Adrenal gland (tissue), 12 donors: ENCODE measurements around the gene PICK1. TPM values are rescaled to one million over a fixed set of nuclear protein-coding genes. Genes with fewer than 3 reads are reported as not detected.
A peak's percentile ranks its signal among the peaks of the same experiment; 100 is the strongest.
"Not testable (repeated sequence)": the region's sequence is repeated elsewhere in the genome, so short reads cannot be mapped to it uniquely, and the experiment has no call there.

Experiments used
- DNase-seq, 7 donors: peaks; one replicate each; pipeline ENCODE4 v3.0.0-alpha.2; 2019 to 2020
- H3K27ac ChIP-seq, 5 donors: fragments of 200-600 bp; sonication (generic) in 4 of 5; 1 replicate in 3 of 5; 2 replicates in 2 of 5; pipeline versions ENCODE4 v1.5.1 to v1.8.0; 2016 to 2020; ENCODE audit warnings: mild to moderate bottlenecking in 1 of 5
- H3K27me3 ChIP-seq: fragments of 200-600 bp; 2 replicates; pipeline ENCODE4 v1.8.0; 2021
- H3K36me3 ChIP-seq, 2 donors: fragments of 200-600 bp; replicated peaks in 1 of 2; 1 replicate in 1 of 2; 2 replicates in 1 of 2; pipeline versions ENCODE4 v1.5.1 to v1.8.0; 2018 to 2022
- H3K4me1 ChIP-seq, 2 donors: fragments of 200-600 bp; replicated peaks in 1 of 2; 1 replicate in 1 of 2; 2 replicates in 1 of 2; pipeline versions ENCODE4 v1.5.1 to v1.8.0; 2018 to 2021
- H3K4me3 ChIP-seq, 4 donors: fragments of 200-600 bp; sonication (generic) in 3 of 4; one replicate each; pipeline ENCODE4 v1.5.1; 2016 to 2018
- H3K9me3 ChIP-seq, 3 donors: fragments of 200-600 bp; sonication (generic) in 1 of 3; replicated peaks in 1 of 3; 1 replicate in 2 of 3; 2 replicates in 1 of 3; pipeline versions ENCODE4 v1.5.1 to v1.8.0; 2016 to 2021
- CTCF ChIP-seq, 6 experiments: fragments of 450-650 bp in 4 of 6; fragments of 200-600 bp in 2 of 6; sonication (generic) in 1 of 6; IDR thresholded peaks; 1 replicate in 5 of 6; 2 replicates in 1 of 6; pipeline versions ENCODE4 v1.5.1 to v1.8.0; 2016 to 2021; ENCODE audit warnings: antibody characterized with exemption in 6 of 6, mild to moderate bottlenecking in 2 of 6, moderate library complexity in 1 of 6
- POLR2A ChIP-seq, 2 donors: fragments of 450-650 bp; IDR thresholded peaks; one replicate each; pipeline ENCODE4 v1.6.1; 2017; ENCODE audit warnings: antibody characterized with exemption in 2 of 2, mild to moderate bottlenecking in 2 of 2, moderate library complexity in 1 of 2
- WGBS, 4 donors: extraction: QIAGEN DNeasy Blood & Tissue Kit in 2 of 4; methylation state at CpG; one replicate each; pipeline versions ENCODE4 v1.1.5 to v1.1.7; 2013 to 2017; 5-methylcytosine and 5-hydroxymethylcytosine counted together
- intact Hi-C, 2 donors: fragments of 100-400 bp; cut with DNase I; formaldehyde crosslinking; loops; one replicate each; pipeline versions ENCODE4 v1.14.1 to v1.15.0; 2022 to 2023
- polyA plus RNA-seq, 3 donors: library from polyadenylated mRNA; stranded (reverse); fragments of 200-250 nt in 2 of 3; fragments of 350-450 nt in 1 of 3; fragmentation: Illumina TruSeq in 1 of 3; extraction: RNeasy Lipid Tissue Mini Kit (QIAGEN cat#74804) in 1 of 3; gene quantifications; one replicate each; pipeline ENCODE4 v1.2.3, GENCODE V29; 2013 to 2014
- total RNA-seq, 9 donors: library from RNA; depleted of rRNA in 4 of 9; stranded (reverse); fragments of >200 nt in 4 of 9; fragments of 120-200 nt in 1 of 9; fragmentation: NEBNext Ultra II Directional in 1 of 9; extraction: Animal tissue kit (Norgen Biotek cat#: 25700) in 1 of 9; gene quantifications; one replicate each; pipeline versions ENCODE4 v1.1.0 to v1.2.4, GENCODE V29; 2013 to 2023
- donor health status: healthy with polysubstance abuse.
- donor health status: Bipolar disorder and iron deficiency.
- donor health status: DM: yes; HTN: yes; CAD: no.
- donor health status: DM: no; HTN: no; CAD: no.
- donor health status: DM: no; HTN: no; CAD: no.
- donor health status: DM: yes; HTN: yes; CAD: no.

Gene PICK1
- total and polyA plus RNA-seq, 12 donors: 28.7 to 93.6 (median 39.0) TPM

DNA sequence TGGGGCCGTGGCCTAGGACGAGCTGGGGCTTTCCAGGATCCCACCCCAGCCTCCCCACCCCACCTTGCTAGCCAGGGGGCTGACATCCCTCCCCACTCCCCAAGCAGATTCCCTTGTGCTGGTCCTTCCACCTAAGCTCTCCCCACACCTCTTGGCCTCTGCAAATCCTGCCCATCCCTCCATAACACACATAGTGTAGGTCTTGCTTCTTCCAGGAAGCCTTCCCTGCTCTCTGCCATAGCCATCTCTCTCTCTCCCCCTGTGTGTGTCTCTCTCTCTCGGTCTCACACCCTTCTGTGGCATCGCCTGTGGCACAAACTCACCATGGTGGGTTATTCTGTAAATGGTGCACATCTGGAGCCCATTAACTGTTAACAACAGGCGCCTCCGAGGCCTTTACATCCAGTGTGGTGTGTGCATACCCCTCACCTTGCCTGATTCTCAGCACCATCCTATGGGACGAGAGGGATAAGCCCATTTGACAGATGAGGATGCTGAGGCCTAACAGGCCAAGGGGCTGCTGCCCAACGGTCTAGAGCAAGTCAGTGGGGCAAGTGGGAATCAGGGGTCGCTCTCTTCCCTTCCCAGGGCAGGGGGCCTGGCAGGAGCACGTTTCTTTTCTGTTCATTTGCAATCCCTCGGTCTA lies 22.2 kb upstream of the PICK1 start:
- intact Hi-C loops: no loop called here
- no peak for TF ChIP-seq POLR2A (IDR thresholded peaks at IDR 0.05)
- TF ChIP-seq CTCF (IDR thresholded peaks at IDR 0.05): no peak
- H3K27ac ChIP-seq: peak overlapping the region in 3 of 5 donors; percentile 36 to 87 (median 67)

DNA sequence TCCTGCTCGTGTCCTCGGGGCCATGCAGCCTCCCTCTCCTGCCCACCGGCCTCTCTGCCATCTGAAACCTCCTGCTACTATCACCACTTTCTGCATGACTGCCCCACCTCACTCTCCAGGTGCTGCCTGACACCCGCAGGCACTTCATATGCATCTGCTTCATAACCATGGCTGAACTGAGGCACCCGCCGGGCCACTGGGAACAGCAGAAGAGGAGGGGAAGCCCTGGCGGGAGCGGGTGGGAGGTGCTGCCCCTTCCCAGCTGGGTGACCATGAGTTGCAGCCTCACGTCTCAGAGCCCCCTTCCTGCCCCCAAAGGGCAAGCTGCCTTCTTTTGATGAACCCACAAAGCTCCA lies 21.7 kb upstream of the PICK1 start:
- Histone ChIP-seq H3K36me3 (no peaks in the 10 kb centered on the region), H3K4me3 (no peak overlapping the region), H3K27ac (no peak overlapping the region), H3K4me1 (peaks cover 16 to 20% of the 10 kb centered on the region in 2 donors), H3K27me3 (no peaks in the 10 kb centered on the region), H3K9me3 (no peaks in the 10 kb centered on the region)
- WGBS, 4 donors: 84 to 93% (median 88%) methylated on average over 9 of the region's 9 CpGs
- no peak for DNase-seq
- TF ChIP-seq POLR2A (IDR thresholded peaks at IDR 0.05) (no peak), CTCF (IDR thresholded peaks at IDR 0.05) (no peak)
- intact Hi-C loops: no loop called here

More for the DNA sequence above, 22.2 kb upstream of the PICK1 start:
- Histone ChIP-seq H3K4me1 (peaks cover 16 to 20% of the 10 kb centered on the region in 2 donors), H3K9me3 (no peaks in the 10 kb centered on the region), H3K36me3 (no peaks in the 10 kb centered on the region), H3K4me3 (peak overlapping the region in 1 of 4 donors; percentile 10), H3K27me3 (no peaks in the 10 kb centered on the region)
- DNase-seq: no peak
- 73 to 91% (median 77%) methylated on average over 6 to 11 of the region's 11 CpGs for WGBS, 4 donors

- H3K27ac ChIP-seq: peak overlapping the region in 1 of 5 donors; percentile 5
- no peaks in the 10 kb centered on the region for H3K27me3 ChIP-seq
- 66 to 85% (median 76%) methylated on average over 8 to 10 of the region's 10 CpGs for WGBS, 4 donors
- TF ChIP-seq POLR2A (IDR thresholded peaks at IDR 0.05) (no peak), CTCF (IDR thresholded peaks at IDR 0.05) (no peak)
- no peaks in the 10 kb centered on the region for H3K36me3 ChIP-seq
- H3K4me1 ChIP-seq: peaks cover 16 to 20% of the 10 kb centered on the region in 2 donors
- H3K4me3 ChIP-seq: no peak overlapping the region
- no peak for DNase-seq
- no peaks in the 10 kb centered on the region for H3K9me3 ChIP-seq
- intact Hi-C loops: no loop called here
Observed at GRCh38 chr22:38036392-38037062, 20.7 kb upstream of the PICK1 start.

GRCh38 chr22:38037367-38038150 lies 19.6 kb upstream of the PICK1 start:
- H3K4me3 ChIP-seq, H3K9me3 ChIP-seq, H3K27me3 ChIP-seq, H3K36me3 ChIP-seq, H3K27ac ChIP-seq, DNase-seq, intact Hi-C loops: not testable (repeated sequence)
- peaks cover 16 to 20% of the 10 kb centered on the region in 2 donors for H3K4me1 ChIP-seq
- 85 to 91% (median 89%) methylated on average over 13 of the region's 13 CpGs for WGBS, 4 donors
